Renal cortical epithelial cell (primary cell): ENCODE results near the gene SCNN1G. TPM values are rescaled to one million over a fixed set of nuclear protein-coding genes. Genes with fewer than 3 reads are reported as not detected.

Experiments used
- DNase-seq: peaks from one replicate; pipeline ENCODE4 v3.0.0-alpha.2; 2011; ENCODE audit warnings: low read depth
- total RNA-seq: library from RNA; depleted of rRNA; stranded (reverse); fragments of >200 nt; gene quantifications from 2 replicates; pipeline ENCODE4 v1.2.3, GENCODE V29; 2014

The SCNN1G gene
- total RNA-seq, 1 donor from 2014 or later, result not detected

DNA sequence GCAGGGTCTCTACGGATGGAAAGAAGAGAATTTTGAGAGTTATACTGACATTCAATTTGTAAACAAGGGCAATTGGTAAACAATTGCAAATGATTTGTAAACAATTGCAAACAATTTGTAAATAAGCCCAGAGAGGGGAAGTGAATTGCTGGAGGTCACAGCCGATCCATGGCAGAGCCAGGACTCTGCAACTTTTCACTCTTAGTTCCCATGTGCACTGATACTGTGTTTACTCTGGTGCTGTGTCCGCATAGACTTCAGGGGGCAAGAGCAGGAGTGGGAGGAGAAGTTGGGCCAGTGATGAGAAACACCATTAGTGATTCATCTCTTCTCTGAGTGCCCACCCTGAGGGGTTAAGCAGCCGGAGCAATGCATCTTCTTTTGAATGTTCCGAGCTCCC is 14.0 kb downstream of the SCNN1G start:
- no peak for DNase-seq

DNA sequence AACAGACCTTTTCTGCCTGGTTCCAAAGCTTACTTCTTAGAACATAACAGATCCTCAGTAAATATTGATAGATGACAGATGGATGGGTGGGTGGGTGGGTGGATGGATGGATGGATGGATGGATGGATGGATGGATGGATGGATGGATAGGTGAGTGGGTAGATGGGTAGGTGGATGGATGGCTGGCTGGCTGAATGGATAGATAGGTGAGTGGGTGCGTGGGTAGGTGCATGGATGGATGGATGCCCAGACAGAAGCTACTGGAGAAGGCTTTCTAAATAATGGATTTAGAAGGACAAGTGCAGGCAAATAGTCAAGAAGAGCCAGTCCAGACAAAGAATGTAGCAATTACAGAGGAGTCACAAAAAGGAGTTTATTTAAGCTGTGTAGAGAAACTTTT is 19.6 kb downstream of the SCNN1G start:
- DNase-seq, result no peak

DNA sequence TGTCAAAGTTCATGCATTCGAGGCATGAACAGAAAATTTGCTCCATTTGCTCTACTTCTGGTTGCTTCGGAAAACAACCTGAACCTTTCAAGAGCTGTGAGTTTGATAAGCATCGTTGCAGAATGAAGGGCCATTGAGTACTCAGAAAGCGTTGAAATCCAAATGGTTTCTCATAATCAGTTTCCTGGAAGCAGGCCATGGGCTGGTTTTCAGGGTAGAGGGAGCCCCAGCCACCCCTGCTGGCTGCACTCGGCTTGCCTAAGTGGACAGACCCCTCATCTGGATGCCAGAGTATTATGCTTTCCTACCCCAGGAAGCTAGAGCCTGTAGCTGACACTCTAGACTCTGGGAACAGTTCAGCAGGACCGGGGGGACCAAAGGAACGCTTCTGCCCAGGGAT is 24.4 kb downstream of the SCNN1G start:
- DNase-seq, result no peak

DNA sequence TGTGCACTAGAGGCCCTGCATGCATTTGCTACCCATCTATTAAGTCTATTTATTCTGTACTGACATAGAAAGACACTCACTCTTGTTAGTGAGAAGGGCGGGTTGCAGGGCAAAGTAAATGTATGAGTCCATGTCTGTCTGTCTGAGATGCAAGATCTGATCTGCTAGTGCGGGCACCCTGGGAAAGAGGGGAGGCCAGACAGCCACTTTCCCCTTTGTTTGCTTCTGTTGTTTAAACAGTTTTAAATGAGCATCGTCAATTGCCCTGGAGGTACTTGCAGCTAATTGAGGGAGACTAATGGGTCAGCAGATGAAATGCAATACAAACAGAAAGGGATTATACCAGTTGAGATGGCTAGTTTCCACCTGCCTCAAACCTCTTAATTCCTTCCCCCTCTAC is 24.9 kb downstream of the SCNN1G start:
- no peak for DNase-seq

DNA sequence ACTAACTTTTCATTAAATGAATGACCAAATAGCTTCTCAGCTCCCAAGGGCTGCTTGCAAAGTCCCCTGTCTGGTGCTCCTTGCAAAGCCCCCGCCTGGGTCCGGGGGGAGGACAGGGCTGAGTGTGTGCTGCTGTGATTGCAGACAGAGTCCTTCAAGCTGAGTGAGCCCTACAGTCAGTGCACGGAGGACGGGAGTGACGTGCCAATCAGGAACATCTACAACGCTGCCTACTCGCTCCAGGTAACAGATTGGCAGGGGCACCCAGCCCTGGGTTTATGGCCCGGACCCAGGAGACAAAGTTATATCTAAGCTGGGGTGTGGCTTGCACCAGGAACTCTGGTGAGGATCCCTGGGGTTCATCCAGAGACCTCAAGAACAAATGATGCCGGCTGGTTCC is 27.1 kb downstream of the SCNN1G start:
- no peak for DNase-seq

DNA sequence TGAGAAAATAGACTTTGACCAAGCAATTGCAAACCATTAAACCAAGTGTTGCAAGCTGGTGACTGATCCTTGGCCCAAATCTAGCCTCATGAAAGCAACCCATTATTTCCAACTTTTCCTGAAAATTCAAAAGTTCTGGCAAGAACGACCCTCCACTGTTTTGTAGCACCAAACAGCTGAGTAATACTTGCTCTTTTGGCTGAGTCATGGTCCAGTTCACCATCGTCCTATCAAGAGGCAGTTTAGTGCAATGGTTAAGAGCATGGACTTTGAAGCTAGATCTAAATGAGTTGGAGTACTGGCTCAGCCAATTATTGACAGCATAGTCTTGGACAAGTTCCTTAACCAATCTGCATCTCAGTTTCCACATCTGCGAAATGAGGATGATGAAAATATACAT is 31.3 kb downstream of the SCNN1G start:
- DNase-seq, result no peak

DNA sequence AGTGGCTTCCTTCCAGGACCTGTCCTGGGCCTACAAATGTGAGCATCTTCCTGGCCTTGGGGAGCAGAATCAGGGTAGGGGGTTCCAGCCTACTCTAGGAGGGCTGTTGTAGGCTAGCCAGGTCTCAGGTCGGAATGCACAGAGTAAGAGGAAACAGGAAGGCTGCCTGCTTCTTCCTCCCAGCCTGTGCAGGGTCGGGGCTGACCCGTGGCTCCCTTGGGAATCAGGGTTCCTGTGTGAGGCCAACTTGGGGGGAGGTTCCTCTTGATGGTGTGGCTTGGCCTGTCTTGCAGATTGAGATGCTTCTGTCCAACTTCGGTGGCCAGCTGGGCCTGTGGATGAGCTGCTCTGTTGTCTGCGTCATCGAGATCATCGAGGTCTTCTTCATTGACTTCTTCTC is 32.3 kb downstream of the SCNN1G start:
- no peak for DNase-seq

DNA sequence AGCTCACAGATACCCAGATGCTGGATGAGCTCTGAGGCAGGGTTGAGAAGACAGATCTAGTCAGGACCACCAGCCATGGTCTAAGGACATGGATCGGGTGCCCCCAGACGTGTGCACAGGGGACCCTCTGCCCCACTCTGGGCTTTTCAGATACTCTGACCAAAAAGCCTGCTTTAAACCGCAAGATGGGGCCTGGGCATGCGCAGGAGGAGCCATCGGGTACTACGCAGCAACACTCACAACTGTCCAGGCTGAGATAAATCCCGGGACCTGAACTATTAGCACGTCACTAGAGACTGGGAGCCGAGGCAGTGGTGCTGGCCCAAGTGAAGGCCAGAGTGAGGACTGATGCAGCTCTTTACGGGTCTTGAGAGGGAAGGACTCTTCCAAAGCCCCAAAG is 32.9 kb downstream of the SCNN1G start:
- no peak for DNase-seq

DNA sequence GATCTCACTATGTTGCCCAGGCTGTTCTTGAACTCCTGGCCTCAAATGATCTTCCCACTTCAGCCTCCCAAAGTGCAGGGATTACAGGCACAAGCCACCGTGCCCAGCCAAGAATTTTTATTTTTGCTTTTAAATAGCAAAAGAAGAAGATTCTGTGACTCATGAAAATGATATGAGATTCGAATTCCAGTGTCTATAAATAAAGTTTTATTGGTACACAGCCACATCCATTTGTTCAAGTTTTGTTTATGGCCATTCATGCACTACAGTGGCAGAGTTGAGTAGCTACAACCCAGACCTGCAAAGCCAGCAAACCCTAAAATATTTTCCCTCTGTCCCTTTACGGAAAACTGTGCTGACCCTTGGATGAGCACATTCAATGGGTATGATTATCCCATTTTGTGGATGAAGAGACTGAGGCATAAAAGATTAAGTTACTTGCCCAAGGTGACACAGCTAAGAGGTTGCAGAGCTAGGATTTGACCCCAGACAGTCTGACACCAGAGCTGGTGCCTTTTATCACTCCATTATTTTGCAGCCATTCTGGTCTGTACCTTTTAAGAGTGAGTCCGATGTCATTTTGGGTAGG is 34.2 kb downstream of the SCNN1G start:
- no peak for DNase-seq

DNA sequence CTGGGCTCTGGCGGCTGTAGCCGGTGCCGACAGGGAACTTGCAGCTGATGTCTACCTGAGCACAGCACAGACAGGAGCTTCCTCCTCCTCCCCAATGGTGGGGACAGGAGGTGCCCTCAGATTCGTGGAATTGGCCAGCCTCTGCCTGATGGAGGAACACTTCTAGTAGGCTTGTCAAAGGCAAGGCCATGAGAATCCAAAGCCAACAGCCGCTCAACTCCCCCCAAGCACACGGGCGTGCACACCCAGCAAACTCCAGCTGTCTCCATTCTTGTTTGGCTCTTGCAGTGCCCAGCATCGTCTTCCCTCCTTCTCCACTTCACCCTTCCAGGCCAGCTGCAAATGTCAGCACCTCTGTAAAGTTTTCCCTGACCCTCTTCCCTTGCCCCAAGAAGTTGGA is 35.1 kb downstream of the SCNN1G start:
- no peak for DNase-seq

DNA sequence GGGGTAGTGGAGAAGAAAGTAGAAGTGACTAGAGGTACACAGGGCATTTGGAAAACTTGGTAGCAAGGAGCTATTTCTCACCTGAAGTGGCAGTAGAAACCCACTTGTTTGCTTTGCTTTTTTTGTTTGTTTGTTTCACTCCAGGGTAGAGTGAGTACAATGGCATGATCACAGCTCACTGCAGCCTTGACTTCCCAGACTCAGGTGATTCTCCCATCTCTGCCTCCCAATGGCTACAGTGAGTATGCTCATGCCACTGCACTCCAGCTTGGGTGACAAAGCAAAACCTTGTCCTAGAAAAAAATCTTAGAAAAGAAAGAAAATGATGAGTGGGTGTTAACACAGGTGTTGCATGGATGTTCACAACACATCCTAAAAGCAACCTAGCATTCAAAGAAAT is 40.4 kb downstream of the SCNN1G start:
- no peak for DNase-seq

DNA sequence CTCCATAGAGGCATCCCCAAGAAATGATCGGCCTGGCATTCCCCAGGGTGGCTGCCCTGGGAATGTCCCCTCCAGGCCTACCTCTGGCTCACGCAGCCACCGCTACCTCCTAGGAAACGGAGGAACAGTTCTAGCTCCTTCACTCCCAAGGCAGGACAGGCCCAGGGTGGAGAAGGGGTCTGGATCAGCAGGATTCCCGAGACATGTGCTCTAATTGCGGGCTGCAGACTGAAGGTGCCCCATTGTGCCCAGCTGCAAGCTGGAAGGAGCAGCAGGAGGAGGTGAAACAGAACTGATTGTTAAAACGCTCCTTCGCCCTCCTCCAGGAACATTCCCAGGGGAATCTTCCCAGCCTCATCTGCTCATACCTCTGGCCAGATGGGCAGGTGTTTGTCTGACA is 40.8 kb downstream of the SCNN1G start:
- DNase-seq, result no peak

DNA sequence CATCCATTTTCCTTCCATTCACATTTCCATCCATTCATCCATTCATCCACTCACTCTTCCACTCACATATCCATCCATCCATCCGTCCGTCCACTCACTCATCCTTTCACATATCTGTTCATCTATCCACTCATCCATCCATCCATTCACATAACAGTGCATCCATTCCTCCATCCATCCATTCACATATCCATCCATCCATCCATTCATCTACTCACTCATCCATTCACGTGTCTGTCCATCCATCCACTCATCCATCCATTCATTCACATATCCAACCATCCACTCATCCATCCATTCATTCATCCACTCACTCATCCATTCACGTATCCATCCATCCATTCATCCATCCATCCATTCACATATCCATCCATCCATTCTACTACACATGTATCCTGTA is 42.6 kb downstream of the SCNN1G start:
- no peak for DNase-seq

DNA sequence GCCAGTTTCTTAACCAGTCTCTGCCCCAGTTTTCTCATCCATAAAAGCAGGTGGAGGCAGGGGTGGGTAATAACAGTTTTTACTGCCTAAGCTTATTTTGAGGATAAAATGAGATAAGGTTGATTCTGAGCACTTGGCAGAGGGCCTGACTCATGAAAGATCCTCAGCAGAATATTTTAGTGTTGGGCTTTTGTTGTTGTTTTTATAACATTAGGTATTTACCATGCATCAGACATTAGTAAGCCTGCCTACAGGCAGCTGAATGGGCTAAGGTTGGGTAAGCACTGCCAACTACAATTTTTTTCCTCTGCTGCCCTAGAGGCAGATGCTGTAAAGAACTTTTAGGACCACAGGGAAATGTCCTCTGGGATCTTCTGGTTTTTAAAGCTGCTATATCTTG is 43.1 kb downstream of the SCNN1G start:
- DNase-seq, result peak; percentile 30

DNA sequence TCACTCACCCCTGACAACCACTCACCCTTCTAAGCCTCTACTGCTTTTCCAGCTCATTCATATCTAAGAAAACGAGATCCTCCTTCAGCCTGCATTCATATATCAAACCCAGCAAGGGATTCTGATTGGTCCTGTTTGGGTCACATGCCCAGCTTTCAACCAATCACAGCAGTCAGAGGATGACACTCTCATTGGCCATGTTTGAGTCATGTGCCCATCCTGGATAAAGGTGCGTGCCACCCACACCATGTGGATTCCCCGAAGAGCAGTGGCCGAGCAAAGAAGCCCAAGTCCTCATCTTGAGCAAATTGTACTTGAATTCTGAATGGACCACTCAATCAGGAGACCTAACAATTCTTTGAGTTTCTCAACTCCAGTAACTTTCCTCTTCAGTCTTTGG is 45.0 kb downstream of the SCNN1G start:
- no peak for DNase-seq

DNA sequence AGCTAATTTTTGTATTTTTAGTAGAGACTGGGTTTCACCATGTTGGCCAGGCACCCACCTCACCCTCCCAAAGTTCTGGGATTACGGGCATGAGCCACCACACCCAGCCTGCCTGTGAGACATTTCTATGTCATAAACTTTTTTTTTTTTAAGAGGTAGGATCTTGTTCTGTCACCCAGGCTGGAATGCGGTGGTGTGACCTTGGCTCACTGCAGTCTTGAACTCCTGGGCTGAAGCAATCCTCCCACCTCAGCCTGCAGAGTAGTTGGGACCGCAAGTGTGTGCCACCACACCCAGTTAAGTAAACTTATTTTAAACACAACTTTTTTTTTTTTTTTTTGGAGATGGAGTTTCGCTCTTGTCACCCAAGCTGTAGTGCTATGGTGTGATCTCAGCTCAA is 47.2 kb downstream of the SCNN1G start:
- no peak for DNase-seq

DNA sequence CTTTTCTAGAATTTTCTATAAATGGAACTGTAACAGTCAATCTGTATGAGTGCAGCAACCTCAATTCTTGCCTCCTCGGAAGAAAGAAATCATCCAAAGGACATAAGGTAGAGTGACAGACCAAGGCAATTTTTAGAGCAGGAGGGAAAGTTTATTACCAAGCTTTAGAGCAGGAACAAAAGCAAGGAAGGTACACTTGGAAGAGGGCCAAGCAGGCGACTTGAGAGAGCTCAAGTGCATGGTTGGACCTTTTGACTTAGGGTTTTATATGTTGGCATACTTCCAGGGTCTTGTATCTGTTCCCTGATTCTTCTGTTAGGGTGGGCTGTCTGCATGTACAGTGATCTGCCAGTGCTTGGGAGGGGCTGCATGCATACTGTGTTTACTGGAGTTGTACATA is 50.3 kb downstream of the SCNN1G start:
- DNase-seq, result no peak

DNA sequence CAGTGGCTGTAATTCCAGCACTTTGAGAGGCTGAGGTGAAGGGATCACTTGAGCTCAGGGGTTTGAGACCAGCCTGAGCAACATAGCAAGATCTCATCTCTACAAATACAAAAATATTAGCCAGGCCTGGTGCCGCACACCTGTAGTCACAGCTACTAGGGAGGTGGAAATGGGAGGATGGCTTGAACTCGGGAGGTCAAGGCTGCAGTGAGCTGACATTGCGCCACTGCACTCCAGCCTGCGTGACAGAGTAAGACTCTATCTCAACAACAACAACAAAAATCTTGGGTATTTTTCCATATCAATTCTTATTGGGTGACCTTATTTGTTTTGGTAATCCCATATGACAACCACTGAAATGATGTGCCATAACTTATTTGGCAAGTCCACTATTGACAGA is 52.6 kb downstream of the SCNN1G start:
- DNase-seq, result no peak

DNA sequence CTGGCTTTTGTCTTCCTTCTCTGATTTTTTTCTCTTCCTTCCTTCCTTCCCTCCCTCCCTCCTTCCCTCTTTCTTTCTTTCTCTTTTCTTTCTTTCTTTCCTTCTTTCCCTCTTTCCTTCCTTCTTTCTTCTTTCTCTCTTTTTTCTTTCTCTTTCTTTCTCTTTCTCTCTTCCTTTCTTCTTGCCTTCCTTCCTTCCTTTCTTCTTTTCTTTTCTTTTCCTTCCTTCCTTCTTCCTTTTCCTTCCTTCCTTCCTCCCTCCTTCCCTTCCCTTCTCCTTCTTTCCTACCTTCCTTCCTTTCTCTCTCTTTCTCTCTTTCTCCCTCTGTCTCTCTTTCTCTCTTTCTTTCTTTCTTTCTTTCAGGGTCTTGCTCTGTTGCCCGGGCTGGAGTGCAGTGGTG is 54.4 kb downstream of the SCNN1G start:
- DNase-seq, result no peak

DNA sequence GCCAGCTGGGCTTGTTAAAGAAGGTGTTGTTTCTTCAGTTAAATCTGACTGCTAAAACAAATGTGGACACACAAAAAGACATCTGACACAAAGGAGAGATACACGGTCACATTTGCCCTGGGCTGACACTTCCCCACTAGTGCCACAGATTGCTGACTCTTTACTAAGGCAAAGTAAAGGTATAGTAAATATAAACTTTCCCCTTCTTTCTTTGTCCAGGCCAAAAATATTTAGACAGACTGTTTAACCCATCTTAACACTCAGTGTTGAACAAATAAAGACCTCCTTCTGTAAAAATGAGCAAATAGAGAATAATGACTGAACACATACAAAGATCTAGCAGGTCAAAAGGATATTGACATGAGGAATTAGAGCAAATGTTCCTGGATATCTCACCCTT is 58.4 kb downstream of the SCNN1G start:
- DNase-seq, result no peak

DNA sequence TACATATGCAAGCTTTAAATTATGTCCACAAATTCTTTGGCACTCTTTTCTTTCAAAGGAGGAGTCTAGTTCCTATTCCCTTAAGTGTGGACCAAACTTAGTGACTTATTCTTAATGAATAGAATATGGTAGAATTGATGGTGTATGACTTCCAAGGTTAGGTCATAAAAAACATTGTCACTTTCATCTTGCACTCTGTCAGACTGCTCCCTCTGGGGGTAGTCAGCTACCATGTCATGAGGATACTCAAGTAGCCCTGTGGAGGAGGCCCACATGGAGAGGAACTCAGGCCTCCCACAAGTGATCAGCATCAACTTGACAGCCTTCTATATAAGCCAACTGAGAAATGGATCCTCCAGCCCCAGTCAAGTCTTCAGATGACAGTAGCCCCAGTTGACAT is 61.6 kb downstream of the SCNN1G start:
- no peak for DNase-seq

DNA sequence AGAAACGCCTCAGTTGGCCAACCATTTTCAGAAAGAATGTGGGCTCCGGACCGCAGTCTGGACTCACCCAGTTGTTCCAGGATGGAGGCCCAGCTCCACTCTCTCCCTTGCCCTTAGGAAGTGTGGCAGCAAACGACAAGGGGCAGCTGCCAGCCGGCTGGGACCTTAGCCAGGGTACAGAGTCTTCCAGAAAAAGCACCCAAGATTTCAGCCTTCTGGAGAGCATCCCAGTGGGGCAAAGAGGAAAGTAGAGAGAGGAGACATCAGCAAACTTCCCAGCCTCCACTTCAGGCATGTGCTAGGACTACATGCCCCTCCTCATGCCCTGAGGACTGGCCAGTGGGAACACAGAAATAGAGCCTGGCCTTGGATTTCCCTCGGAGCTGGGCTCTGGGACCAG is 62.7 kb downstream of the SCNN1G start:
- DNase-seq, result no peak

DNA sequence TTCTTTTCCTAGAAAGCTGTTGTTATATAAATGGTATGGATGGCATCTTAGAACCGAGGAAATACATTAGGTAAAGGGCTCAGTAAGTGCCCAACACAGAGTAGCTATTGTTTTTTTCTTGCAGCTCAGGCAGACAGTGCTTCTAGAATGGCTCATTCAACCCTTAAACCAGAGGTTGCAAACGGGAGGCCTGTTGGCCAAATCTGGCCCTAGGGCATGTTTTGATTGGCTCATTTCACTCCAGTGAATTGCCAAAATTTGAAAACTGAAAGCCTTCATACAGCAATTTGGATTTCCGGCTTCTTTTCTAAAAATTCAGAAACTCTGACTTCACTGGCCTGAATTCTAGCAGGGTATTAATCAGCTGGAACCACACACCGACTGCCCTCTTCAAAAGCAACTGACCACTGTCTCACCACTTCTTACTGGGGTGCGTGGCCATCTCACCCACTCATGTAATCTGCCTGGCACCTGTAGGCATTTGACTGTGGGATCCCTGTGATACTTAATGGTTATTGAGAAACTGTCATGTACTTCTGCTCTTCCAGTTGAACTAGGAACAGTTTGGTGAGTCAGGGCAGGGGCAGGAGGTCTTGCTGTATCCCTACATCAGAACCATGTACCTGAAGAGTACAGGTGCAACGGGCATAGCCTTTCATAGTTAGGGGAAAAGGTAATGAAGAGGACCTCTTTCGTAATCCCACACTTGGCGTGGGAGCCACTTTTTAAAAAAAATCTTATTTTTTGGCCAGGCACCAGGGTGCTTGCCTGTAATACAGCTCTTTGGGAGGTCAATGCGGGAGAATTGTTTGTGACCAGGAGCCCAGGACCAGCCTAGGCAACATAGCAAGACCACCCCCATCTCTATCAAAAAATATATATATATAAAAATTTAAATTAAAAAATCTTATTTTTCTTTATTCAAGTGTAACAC is 66.0 kb downstream of the SCNN1G start:
- no peak for DNase-seq

DNA sequence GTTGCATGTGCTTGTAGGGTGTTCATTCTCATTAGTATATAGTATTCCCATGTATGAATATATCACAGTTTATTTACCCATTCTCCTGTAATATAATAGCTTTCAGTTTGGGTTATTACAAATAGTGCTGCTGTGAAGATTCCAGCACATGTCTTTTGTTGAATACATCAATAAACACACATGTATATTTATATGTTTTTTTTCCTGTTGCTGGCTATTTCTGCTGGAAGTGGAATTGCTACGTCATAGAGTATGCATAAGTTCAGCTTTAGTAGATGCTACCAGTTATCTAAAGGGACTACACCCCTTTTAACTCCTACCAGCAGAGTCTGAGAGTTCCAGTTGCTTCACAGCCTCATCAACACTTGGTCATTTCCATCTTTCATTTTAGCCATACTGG is 67.3 kb downstream of the SCNN1G start:
- DNase-seq, result no peak
